Bone marrow (tissue), 2 donors: ENCODE results near the gene CEP95.
"Not testable (repeated sequence)": the region's sequence is repeated elsewhere in the genome, so short reads cannot be mapped to it uniquely, and the experiment has no call there.

Experiments used
- DNase-seq, 2 donors: peaks; one replicate each; lab custom pipeline; 2025; lab: John Stamatoyannopoulos, UW

CEP95 gene, protein sequence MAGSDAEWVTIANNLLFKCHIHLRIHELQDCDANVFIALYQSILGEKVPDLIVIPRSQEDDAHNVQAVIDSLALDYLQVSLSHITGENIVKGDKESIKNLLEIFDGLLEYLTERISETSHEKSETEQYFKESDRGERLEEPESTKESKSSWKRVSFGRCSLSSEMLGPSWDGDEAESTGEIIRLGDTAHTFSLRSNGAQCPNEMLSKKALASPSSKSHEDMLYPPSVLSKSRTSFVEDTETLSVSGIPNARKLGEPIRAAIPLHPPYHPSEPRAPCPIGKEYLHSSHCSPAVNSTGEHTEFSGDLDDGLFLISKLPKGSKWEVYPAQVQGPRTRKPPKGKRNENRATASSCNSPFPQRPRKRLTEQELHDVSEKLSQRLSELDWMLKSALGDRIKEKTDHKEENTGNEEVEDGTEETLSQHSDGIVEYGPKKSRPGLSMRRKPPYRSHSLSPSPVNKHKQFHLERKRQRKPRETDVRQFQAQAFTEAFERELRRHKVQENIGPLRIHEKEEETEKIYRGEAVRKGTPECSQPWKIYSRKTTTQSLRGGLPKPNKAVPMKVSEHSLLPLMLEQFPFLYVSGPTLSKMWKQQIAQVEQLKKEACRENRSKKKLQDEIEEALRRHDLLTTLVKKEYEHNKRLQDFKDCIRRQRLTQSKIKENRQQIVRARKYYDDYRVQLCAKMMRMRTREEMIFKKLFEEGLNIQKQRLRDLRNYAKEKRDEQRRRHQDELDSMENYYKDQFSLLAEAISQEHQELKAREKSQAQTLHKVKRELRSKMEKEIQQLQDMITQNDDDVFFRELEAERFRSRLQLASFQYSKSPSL

DNA sequence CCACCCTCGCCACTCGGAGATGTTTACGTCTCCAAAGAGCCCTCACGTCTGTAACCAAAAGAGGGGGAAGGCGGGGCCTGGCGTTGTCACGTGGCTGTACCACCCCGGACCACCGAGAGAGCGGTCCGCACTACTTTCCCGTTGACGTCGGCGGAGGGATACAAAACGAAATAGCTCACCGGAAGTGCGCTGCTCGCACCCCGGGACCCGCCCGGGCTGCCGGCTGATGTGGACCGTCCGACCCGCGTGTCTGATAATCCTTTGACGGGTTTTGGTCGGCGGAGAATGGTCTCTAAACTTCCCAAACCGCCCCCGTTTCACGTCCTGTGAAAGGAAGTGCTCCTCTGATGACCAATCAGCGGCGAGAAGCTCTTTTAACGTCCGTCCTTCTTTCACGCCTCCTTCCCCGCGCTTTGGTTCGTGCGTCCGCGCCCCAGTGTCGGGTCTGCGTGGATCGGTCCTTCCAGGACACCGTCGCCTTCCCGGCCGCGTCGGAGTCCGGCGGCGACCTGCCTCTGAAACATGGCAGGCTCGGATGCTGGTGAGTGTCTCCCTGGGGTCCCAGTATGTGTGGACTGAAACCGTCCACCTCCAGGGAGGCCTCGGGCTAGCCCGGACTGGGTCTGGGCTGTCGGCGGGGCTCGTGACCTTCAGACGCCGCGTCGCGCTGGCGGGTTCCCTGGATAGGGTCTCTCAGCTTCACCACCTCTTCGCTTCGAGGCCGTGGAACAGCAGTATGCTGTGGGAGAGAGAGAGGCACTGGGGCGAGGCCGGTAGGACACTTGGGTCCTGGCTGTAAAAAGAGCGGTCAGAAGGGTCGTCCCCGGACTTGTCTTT is at the start of gene CEP95:
TSS of gene CEP95 (plus strand) at position 402 of the 837 bp plus-strand sequence. CDS start at position 523, 121 bp downstream.
- peak; percentile 98 to 100 for DNase-seq

DNA sequence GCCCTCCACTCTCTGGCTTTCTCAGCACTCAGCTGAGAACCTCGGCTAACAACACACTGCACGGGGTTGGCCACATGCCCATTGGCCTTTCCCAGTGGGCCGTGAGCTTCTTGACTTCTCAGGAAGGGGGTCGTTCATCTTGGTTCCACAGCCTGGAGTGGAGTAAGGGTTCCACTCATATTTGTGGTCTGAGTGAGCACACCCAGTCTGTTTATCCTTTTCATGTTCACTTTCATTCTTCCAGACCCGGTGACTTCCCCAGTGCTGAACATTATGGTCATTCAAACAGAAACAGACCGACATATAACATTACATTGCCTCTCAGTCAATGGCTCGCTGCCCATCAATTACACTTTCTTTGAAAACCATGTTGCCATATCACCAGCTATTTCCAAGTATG is 49.6 kb upstream of the CEP95 start:
- DNase-seq: no peak

DNA sequence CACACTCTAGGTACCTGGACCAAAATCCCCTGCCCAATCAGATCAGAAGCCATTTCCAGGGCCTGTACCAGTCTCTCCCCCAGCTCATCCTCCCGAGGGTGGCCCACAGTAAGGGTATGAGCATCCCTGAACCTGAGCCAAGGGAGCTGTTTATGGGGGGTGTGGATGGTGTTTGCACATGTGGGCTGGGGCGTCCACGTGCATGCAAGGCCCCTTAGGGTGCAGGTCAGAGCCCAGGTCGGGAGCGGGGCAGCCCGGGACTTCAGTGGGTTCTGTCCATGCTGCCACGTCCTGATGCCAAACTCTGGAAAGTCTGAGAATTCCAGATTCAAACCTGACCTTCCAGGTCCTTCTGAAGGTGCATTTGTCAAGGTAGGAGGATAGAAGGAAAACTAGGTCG is 48.0 kb upstream of the CEP95 start:
- no peak for DNase-seq

DNA sequence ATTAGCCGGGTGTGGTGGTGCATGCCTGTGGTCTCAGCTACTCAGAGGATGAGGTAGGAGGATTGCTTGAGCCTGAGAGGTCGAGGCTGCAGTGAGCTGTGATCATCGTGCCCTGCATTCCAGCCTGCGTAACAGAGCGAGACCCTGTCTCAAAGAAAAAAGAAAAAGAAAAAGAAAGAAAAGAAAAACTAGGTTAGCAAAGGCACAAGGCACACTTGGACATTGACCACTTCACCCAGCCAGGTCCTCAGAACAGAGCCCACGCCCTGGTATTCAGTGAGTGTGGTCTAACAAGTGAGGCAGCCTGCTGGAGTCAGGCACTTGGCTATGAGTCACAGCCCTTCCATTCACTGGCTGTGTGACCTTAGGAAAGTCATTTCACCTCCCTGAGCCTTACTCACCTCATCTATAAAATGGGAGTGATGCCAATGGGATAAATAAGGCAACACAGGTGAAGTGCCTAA is 47.5 kb upstream of the CEP95 start:
- no peak for DNase-seq

DNA sequence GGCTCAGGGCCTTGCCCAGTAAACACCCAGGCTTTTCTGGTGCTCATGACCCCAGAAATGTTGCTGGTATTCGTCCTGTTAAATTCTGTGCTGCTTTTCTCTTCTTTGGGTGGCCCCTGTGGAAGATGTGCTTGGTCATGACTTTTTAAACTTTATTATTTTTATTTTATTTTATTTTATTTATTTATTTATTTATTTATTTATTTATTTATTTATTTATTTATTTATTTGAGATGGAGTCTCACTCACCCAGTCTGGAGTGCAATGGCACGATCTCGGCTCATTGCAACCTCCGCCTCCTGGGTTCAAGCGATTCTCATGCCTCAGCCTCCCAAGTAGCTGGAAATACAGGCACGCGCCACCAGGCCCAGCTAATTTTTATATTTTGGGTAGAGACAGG is 47.0 kb upstream of the CEP95 start:
- not testable (repeated sequence) for DNase-seq

- no peak for DNase-seq
Measured at GRCh38 chr17:64460955-64461354, 45.8 kb upstream of the CEP95 start.

GRCh38 chr17:64461788-64462187 is 45.0 kb upstream of the CEP95 start:
- no peak for DNase-seq

- no peak for DNase-seq
Measured at GRCh38 chr17:64466019-64466735, 40.6 kb upstream of the CEP95 start.

GRCh38 chr17:64466834-64467233 is 39.9 kb upstream of the CEP95 start:
- DNase-seq: not testable (repeated sequence)

- DNase-seq: no peak
Measured at GRCh38 chr17:64470625-64471024, 36.2 kb upstream of the CEP95 start.

DNA sequence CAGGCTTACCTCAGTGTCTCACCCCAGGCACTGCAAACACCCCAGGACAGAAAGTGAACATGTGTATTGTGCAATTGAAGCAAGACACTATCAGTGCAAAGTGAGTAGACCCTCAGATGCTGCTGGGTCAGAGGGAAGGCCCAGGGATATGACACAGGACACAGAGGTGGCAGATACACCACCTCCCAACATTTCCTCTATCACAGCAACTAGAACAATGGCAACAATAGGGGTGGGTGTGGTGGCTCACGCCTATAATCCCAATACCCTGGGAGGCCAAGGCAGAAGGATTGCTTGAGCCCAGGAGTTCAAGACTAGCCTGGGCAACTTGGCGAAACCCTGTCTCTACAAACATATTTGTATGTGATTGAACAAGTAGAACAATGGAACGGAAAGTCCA is 35.3 kb upstream of the CEP95 start:
- DNase-seq: no peak

DNA sequence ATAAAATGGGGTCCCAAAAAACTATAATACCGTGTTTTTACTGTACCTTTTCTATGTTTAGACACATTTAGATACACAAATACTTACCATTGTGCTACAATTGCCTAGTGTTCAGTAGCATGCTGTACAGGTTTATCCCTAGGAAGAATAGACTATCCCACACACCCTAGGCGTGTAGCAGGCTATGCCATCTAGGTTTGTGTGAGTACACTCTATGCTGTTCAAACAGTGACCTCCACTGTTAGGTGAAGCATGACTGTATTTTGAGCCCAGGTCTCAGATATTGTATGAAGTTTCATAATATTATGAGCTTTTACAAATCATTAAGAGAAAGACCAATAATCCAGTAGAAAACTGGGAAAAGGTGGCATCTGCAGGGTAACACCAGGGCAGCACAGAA is 34.2 kb upstream of the CEP95 start:
- DNase-seq: no peak

DNA sequence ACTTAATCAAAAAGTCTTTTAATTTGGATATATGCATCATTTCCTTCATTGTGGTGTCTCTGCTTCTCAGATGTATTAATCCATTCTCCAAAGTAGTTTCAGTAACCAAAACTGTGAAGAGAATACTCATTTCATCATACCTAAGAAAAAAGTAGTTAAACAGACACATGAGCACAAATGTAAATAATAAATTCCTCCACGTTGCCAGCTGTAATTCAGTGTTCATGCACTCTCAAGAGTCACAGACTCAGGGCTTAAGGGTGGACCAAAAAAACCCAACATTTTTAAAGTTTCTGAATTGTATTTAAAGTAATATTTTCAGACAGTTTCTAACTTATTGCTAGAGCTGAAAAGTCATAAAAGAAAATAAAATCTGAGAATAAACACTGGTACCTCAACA is 28.9 kb upstream of the CEP95 start:
- DNase-seq: no peak

DNA sequence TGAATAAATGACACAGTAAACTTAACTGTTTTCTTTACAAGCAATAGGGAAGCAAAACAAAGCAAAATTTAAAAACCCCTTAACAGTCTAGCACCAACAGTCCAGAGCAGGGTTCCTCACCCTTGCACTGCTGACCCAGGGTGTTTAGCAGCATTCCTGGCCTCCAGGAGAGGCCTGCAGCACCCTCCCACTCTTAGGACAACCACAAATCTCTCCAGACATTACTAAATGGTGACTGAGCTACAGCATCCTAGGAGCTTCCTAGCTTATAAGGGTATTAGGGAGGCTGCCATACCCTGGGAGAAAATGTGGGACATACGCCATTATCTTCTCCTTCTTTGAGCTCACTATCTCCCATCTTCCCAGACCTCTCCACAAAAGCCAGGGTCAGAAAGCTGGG is 25.8 kb upstream of the CEP95 start:
- no peak for DNase-seq

- DNase-seq: no peak
Measured at GRCh38 chr17:64484380-64484779, 22.4 kb upstream of the CEP95 start.

GRCh38 chr17:64488301-64488700 is 18.5 kb upstream of the CEP95 start:
- DNase-seq: no peak

DNA sequence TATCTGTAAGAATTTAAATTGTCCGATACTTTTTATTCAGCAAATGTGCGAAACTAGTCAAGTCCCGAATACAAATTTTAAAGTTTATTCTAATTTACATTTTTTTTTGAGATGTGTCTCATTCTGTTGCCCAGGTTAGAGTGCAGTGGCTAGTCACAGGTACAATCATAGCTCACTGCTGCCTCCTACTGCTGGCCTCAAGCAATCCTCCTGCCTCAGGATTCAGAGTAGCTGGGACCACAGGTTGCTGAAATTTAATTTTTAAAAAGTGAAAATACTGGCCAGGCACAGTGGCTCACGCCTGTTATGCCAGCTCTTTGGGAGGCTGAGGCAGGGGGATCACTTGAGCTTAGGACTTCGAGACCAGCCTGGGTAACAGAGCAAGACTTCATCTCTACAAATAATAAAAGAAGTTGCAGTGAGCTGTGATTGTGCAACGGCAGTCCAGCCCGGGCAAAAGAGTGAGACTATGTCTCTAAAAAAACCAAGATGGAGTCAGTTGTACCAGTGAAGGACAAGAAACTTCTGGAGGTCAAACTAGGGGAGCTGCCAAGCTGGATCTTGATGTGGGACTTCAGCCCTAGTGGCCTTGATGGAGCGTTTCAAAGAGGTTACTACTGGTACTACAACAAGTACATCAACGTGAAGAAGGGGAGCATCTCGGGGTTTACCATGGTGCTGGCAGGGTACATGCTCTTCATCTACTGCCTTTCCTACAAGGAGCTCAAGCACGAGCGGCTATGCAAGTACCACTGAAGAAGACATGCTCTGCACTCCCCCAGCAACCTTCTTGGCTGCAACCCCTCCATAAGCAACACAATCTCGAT is 15.5 kb upstream of the CEP95 start:
- DNase-seq: peak in 1 of 2 donors; percentile 66

DNA sequence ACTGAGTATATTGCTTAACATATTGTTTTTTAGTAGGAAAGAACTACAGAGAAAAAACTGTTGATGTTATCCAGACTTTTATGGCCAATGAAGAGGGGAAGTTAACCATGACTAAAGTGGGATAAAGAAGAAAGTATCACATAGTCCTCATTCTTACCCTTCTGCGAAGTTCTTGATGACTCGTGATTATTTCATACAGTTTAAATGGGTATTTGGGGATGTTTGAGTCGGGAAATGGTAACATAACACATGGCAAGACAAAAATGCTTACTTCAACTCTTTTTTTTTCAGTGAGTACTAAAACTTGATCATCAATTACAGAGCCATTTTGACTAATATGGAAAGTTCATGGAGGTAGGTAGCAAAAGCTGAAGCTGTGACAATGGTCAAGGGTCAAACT is 14.8 kb upstream of the CEP95 start:
- no peak for DNase-seq

GRCh38 chr17:64492481-64493109 is 14.2 kb upstream of the CEP95 start:
- DNase-seq: no peak

- no peak for DNase-seq
Measured at GRCh38 chr17:64494121-64494520, 12.7 kb upstream of the CEP95 start.
